PC-9 (cell line): ENCODE measurements around the gene PPIL4. TPM values are rescaled to one million over a fixed set of nuclear protein-coding genes. Genes with fewer than 3 reads are reported as not detected.

Experiments
- BruUV-seq: library from RNA; stranded (reverse); fragments of 400-500 nt; replicated peaks from 2 replicates; lab custom pipeline; 2021; lab: Mats Ljungman, UMichigan
- CTCF ChIA-PET: fragments of 300-600 bp; sonication (Branson Sonifier 250); formaldehyde crosslinking; loops from one replicate; lab custom pipeline; 2022; ENCODE audit warnings: antibody characterized with exemption; lab: Charles Lee
- POLR2A ChIA-PET: fragments of 300-600 bp; sonication (Branson Sonifier 250); formaldehyde crosslinking; loops from one replicate; lab custom pipeline; 2022; ENCODE audit warnings: antibody characterized with exemption; ENCODE audit not compliant: unreplicated experiment; lab: Charles Lee
- DNase-seq, 2 experiments: peaks; one replicate each; pipeline versions ENCODE4 v3.0.0 to v3.0.0-alpha.2; 2015 to 2022; ENCODE audit warnings: mixed read lengths in 1 of 2
- H2AFZ ChIP-seq: fragments of 200-600 bp; sonication (generic); 2 replicates; pipeline ENCODE4 v1.8.1; 2017; ENCODE audit warnings: antibody characterized with exemption
- H3F3A ChIP-seq: fragments of 200-600 bp; sonication (generic); 2 replicates; pipeline ENCODE4 v1.8.1; 2017; ENCODE audit warnings: antibody characterized with exemption, mild to moderate bottlenecking, low read depth; ENCODE audit not compliant: insufficient read depth
- H3K27ac ChIP-seq: fragments of 200-600 bp; sonication (generic); 2 replicates; pipeline ENCODE4 v1.6.1; 2016; ENCODE audit warnings: mixed run types
- H3K27me3 ChIP-seq: fragments of 200-600 bp; sonication (generic); 2 replicates; pipeline ENCODE4 v1.6.1; 2016; ENCODE audit warnings: low read depth, mixed run types; ENCODE audit not compliant: insufficient read depth
- H3K36me3 ChIP-seq: fragments of 200-600 bp; sonication (generic); 2 replicates; pipeline ENCODE4 v1.6.1; 2016; ENCODE audit warnings: low read depth, mixed run types
- H3K4me1 ChIP-seq: fragments of 200-600 bp; sonication (generic); replicated peaks from 2 replicates; pipeline ENCODE4 v1.6.1; 2016; ENCODE audit warnings: mixed run types; ENCODE audit not compliant: insufficient read depth
- H3K4me2 ChIP-seq: fragments of 200-600 bp; sonication (generic); 2 replicates; pipeline ENCODE4 v1.6.1; 2017; ENCODE audit warnings: mixed run types
- H3K4me3 ChIP-seq: fragments of 200-600 bp; sonication (generic); 2 replicates; pipeline ENCODE4 v1.6.1; 2016; ENCODE audit warnings: mixed run types
- H3K79me2 ChIP-seq: fragments of 200-600 bp; sonication (generic); 2 replicates; pipeline ENCODE4 v1.6.1; 2017; ENCODE audit warnings: low read depth, mixed run types
- H3K9me2 ChIP-seq: fragments of 200-600 bp; sonication (generic); 2 replicates; pipeline ENCODE4 v1.8.1; 2017; ENCODE audit warnings: mild to moderate bottlenecking; ENCODE audit not compliant: insufficient read depth
- H3K9me3 ChIP-seq: fragments of 200-600 bp; sonication (generic); 2 replicates; pipeline ENCODE4 v1.8.1; 2016; ENCODE audit warnings: low read depth; ENCODE audit not compliant: insufficient read depth
- H4K20me1 ChIP-seq: fragments of 200-600 bp; sonication (generic); 2 replicates; pipeline ENCODE4 v1.8.1; 2017; ENCODE audit not compliant: insufficient read depth
- EZH2 ChIP-seq: fragments of 200-600 bp; sonication (generic); IDR thresholded peaks from 2 replicates; pipeline ENCODE4 v1.8.0; 2017; ENCODE audit warnings: antibody characterized with exemption, low read depth
- intact Hi-C: fragments of 100-400 bp; cut with micrococcal nuclease; formaldehyde crosslinking; loops from one replicate; pipeline ENCODE4 v1.10.0; 2022; ENCODE audit not compliant: unreplicated experiment
- total RNA-seq: library from RNA; stranded (reverse); gene quantifications from 2 replicates; pipeline ENCODE4 v1.2.3, GENCODE V29; 2021
- TF ChIP-seq, protein P1 (sequence below): fragments of 200-600 bp; sonication (generic); conservative IDR thresholded peaks from 2 replicates; pipeline ENCODE4 v1.6.1; 2017; ENCODE audit warnings: mixed run types, antibody characterized with exemption, mild to moderate bottlenecking, moderate library complexity

Gene PPIL4
- total RNA-seq, 1 experiment from 2014 or later = 13.5 TPM

DNA sequence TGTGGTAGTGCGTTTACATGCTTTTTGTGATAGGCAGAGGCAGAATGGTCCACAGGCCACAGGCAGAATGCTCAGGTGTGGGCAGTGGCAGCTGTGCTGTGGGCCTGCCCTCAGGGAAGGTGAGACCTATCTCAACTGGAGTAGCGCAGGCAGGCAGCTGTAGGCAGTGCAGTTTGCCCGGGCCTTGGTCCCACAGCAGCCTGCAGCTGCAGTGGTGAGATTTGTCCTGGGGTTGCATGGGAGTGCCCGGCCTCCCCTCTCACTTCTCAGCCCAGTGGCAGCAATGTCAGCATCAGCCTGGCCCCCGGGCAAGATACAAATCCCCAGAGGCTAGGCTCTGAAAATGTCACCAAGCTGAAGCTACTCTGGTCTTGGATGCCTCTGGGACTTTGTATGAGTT is 6.1 kb upstream of the PPIL4 start:
- CTCF ChIA-PET = no interaction called here
- Histone ChIP-seq H4K20me1 (no peaks in the 10 kb centered on the region), H3F3A (peaks cover 4% of the 10 kb centered on the region; the same call in 1 of the 2 replicates), H2AFZ (no peak overlapping the region), H3K36me3 (no peaks in the 10 kb centered on the region), H3K4me3 (no peak overlapping the region), H3K4me2 (no peak overlapping the region), H3K9me3 (no peaks in the 10 kb centered on the region), H3K4me1 (no peaks in the 10 kb centered on the region; the same call in 1 of the 2 replicates), H3K79me2 (no peaks in the 10 kb centered on the region), H3K9me2 (no peaks in the 10 kb centered on the region; the same call in 1 of the 2 replicates), H3K27me3 (peaks cover 7% of the 10 kb centered on the region; the same call in 1 of the 2 replicates), H3K27ac (no peak overlapping the region)
- no peak for DNase-seq
- TF ChIP-seq EZH2 = no peak
- POLR2A ChIA-PET = no interaction called here
- intact Hi-C loops = no loop called here
- BruUV-seq = no TSS peak

- H3K9me3 ChIP-seq = no peaks in the 10 kb centered on the region
- peaks cover 13% of the 10 kb centered on the region for H3K4me1 ChIP-seq
- H3K36me3 ChIP-seq = peaks cover 4% of the 10 kb centered on the region
- H3K9me2 ChIP-seq = no peaks in the 10 kb centered on the region
- H4K20me1 ChIP-seq = peaks cover 4% of the 10 kb centered on the region; the same call in 1 of the 2 replicates
- TSS peak; percentile 67 for BruUV-seq
- intact Hi-C loops = loop anchor here (5.0 to 10.0 kb wide), 2 partner anchors 199 to 382 kb away; partner anchors contain the start of genes NUP43 and PCMT1
- ChIA-PET CTCF (no interaction called here), POLR2A (no interaction called here)
- peak overlapping the region; percentile 90 for H3K4me2 ChIP-seq
- H3K4me3 ChIP-seq = peak overlapping the region; percentile 76
- no peaks in the 10 kb centered on the region for H3K27me3 ChIP-seq
- H3K27ac ChIP-seq = peak overlapping the region; percentile 84
- peak; percentile 8 to 40 for DNase-seq
- peaks cover 13% of the 10 kb centered on the region for H3F3A ChIP-seq
- TF ChIP-seq, protein P1, sequence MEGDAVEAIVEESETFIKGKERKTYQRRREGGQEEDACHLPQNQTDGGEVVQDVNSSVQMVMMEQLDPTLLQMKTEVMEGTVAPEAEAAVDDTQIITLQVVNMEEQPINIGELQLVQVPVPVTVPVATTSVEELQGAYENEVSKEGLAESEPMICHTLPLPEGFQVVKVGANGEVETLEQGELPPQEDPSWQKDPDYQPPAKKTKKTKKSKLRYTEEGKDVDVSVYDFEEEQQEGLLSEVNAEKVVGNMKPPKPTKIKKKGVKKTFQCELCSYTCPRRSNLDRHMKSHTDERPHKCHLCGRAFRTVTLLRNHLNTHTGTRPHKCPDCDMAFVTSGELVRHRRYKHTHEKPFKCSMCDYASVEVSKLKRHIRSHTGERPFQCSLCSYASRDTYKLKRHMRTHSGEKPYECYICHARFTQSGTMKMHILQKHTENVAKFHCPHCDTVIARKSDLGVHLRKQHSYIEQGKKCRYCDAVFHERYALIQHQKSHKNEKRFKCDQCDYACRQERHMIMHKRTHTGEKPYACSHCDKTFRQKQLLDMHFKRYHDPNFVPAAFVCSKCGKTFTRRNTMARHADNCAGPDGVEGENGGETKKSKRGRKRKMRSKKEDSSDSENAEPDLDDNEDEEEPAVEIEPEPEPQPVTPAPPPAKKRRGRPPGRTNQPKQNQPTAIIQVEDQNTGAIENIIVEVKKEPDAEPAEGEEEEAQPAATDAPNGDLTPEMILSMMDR = no peak
- no peak for TF ChIP-seq EZH2
- peaks cover 48% of the 10 kb centered on the region for H3K79me2 ChIP-seq
- peak overlapping the region; percentile 85 for H2AFZ ChIP-seq
Observed at GRCh38 chr6:149545258-149545753, 537 bp downstream of the PPIL4 start.

DNA sequence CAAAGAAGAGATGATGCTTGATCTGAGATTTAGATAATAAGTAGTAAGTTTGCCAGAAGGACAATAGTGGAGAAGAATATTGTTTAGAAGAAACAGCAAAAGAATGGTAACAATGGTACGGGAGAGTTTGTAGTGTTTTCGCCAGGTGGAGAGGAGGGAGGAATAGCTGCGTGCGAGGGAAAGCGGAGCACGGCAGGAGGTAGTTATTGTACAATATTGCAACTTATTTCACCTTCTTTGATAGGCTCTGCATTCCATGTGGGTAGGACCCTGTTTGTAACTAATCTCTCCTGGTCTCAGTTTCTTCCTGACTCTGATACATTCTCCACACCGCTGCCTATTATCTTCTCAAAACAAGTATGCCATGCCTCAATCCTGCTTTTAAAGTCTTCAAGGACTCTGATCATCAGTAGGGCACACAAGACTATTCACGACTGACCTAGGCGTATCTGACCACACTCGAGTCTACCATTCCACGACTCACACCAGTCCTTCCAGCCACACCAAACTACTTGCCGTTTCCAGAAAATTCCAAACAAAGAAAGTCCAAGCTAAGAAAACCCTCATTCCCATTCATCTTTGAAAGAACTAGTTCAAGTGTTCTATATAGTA is 1.1 kb downstream of the PPIL4 start:
- peak overlapping the region; percentile 90 for H3K4me2 ChIP-seq
- H3F3A ChIP-seq = peaks cover 13% of the 10 kb centered on the region
- peaks cover 48% of the 10 kb centered on the region for H3K79me2 ChIP-seq
- no peaks in the 10 kb centered on the region for H3K9me2 ChIP-seq
- H3K4me3 ChIP-seq = peak overlapping the region; percentile 76
- ChIA-PET CTCF (no interaction called here), POLR2A (no interaction called here)
- DNase-seq = no peak
- TF ChIP-seq EZH2 = no peak
- TF ChIP-seq, protein P1 = no peak
- H3K4me1 ChIP-seq = peaks cover 13% of the 10 kb centered on the region
- H3K27ac ChIP-seq = peak overlapping the region; percentile 84; the same call in 1 of the 2 replicates
- peak overlapping the region; percentile 85; the same call in 1 of the 2 replicates for H2AFZ ChIP-seq
- H3K9me3 ChIP-seq = no peaks in the 10 kb centered on the region
- no peaks in the 10 kb centered on the region for H3K27me3 ChIP-seq
- H4K20me1 ChIP-seq = peaks cover 4% of the 10 kb centered on the region; the same call in 1 of the 2 replicates
- no TSS peak for BruUV-seq
- intact Hi-C loops = loop anchor here (5.0 to 10.0 kb wide), 2 partner anchors 200 to 383 kb away; partner anchors contain the start of genes NUP43 and PCMT1
- peaks cover 4% of the 10 kb centered on the region for H3K36me3 ChIP-seq
